ENCODE measurements around the gene VIM.
A peak's percentile ranks its signal among the peaks of the same experiment; 100 is the strongest.
"Not testable (repeated sequence)": the region's sequence is repeated elsewhere in the genome, so short reads cannot be mapped to it uniquely, and the experiment has no call there.

VIM gene

GRCh38 chr10:17257466-17258321 lies 29.7 kb downstream of the VIM start:
- FAIRE-seq: peak; percentile 97

DNA sequence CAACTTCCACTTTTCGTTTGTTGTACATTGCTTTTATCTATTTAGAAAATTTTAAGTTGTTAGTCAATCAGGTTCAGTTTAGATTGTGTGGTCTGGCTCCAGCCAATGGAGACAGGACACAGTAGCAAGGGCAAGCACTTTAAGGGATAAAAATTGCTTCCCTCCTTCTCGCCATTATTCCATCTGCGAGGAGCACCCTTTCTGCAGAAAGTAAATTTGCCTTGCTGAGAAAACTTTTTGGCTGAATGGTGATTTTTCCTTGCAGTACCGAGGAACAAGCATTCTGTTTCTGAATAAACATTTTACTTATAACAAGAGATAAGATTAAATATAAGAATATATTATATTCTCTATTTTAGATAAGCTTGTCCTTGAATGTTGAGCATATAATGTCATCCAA lies 34.5 kb downstream of the VIM start:
- no peak for FAIRE-seq

DNA sequence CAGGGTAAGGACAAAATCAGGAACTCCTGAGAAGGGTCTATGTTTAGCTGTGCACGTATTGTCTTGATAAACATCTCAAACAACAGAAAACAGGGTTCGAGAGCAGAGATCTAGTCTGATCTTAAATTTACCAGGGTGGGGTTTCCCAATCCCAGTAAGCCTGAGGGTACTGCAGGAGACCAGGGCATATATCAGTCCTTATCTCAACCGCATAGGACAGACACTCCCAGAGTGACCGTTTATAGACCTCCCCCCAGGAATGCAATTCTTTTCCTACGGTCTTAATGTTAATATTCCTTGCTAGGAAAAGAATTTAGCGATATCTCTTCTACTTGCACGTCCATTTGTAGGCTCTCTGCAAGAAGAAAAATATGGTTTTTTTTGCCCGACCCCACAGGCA lies 35.5 kb downstream of the VIM start:
- FAIRE-seq: no peak

DNA sequence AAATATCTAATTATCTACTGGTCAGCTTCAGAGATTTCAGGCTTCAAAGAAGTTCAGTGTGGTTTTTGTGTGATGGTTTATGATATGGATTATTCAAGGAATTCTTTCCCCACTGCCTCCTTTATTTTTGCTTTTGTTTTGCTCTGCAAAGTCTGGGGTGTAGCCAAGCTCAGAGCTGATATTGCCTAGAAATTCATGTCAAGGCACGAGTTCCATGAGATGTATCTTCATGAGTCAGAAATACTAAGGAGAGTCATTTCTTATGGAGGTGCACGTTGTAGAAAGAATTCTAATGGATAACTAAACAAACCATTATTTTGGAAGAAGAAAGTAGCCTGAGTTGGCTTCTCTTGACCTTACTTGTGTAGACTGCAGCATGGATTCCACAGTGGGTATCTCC lies 37.4 kb downstream of the VIM start:
- FAIRE-seq: no peak

DNA sequence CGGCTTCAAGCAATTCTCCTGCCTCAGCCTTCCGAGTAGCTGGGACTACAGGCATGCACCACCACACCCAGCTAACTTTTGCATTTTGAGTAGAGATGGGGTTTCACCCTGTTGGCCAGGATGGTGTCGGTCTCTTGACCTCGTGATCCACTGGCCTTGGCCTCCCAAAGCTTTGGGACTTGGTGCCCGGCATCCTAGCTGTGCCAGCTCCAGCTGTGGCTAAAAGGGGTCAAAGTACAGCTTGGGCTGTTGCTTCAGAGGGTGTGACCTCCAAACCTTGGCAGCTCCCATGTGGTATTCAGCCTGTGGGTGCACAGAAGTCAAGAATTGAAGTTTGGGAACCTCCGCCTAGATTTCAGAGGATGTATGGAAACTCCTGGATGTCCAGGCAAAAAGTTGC lies 38.5 kb downstream of the VIM start:
- FAIRE-seq: not testable (repeated sequence)

DNA sequence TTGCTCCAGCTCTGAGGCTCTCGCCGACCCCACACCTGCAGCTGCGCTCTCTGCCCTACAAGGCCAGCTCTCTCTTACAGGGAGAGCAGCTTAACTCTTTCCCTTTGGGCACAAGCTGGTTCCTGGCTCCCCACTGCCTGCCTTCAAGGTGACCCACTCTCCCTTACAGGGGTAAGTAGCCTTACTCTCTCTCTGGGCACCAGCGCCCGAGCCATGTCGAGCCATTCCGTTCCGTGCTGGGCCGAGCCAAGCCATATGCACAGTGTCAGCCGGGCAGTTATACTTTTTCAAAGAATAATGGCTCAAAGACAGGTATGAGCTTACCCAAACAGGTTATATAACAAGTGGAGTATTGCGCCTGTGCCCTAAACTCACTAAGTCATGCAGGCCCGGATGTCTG lies 44.6 kb downstream of the VIM start:
- no peak for FAIRE-seq

DNA sequence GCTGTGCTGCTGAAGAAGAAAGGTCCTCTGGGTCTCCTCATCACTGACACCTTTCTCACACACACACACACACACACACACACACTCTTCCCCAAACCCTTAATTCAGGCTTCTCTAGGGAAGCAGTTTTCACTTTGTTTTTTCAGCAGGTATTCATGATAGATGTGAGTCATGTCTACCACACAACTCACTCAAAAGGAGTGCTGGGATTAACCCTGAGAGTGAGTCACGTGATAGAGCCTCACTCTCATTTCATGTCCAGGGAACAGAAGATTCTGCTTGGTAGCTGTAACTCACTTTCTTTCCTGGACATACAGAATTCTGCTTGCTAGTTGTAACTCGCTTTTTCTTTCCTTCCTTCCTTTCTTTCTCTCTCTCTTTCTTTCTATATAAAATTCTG lies 45.4 kb downstream of the VIM start:
- FAIRE-seq: no peak

DNA sequence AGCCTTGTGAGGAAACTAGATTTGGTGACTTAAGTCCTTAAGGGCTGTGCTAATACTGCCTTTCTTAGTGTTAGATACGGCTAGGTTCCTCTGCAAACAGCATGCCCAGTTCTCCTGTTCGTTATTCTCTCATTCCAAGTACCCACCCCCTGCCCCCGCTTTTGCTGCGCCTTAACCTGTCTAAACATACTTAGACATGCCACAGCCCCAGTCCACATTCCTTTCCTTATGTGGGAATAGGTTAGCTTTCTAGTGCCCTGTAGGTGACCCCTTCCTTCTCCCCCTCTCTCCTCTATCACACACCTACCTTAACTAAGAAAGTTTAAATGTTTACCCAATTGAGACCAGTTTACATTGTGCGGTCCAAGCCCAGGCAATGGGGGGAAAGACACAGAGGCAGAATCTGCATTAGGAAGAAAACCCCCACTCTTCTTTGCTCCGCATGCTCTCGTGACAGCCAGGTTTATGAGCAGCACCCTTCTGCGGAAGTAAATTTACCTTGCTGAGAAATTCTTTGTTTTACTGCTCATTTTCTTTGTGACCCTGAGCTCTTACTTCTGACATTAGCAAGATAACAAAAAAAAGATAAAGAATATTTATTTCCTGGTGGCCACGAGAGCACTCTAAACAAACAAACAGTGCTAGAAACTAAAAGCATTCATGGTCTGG lies 48.8 kb downstream of the VIM start:
- FAIRE-seq: no peak

DNA sequence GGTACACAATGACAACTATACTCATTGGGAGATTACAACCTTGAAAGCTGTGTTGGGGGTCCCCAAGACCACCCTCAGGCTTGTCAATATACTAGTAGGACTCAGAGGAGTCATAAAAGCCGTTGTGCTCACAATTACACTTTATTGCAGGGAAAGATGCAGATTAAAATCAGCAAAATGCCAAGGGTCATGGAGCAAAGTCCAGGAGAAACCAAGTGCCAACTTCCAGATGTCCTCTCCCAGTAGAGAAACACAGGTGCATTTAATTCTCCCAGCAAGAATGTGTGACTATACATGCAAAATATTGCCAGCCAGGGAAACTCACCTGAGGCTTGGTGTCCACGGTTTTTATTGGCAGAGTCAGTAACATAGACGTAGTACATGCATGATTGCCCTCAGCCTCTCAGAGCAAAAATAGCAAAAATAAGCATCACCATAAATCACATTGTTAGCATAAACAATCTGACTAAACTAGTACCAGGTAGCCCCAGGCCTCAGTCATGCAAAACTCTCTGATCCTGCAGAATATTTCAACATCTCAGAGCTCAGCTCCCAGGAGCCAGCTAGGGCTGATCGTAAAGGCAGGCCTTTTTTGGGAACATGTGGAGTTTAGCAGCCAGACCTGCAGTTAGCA lies 50.7 kb downstream of the VIM start:
- FAIRE-seq: no peak

DNA sequence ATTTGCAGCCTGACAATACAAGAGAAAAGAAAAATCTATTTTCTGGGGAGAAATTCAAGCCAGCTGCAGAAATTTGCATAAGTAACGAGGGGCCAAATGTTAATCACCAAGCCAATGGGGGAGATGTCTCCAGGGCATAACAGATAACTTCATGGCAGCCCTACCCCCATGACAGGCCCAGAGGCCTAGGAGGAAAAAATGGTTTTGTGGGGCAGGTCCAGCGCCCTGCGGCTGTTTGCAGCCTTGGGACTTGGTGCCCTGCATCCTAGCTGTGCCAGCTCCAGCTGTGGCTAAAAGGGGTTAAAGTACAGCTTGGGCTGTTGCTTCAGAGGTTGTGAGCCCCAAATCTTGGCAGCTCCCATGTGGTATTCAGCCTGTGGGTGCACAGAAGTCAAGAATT lies 54.3 kb downstream of the VIM start:
- no peak for FAIRE-seq

- no peak for FAIRE-seq
These were observed 58.8 kb downstream of the VIM start for GRCh38 chr10:17286562-17287550.

Measured in G401.6 (cell line).